MCF 10A (cell line): ENCODE data around the gene IKZF3. TPM values are rescaled to one million over a fixed set of nuclear protein-coding genes. Genes with fewer than 3 reads are reported as not detected.

Source experiments
- BruUV-seq: library from RNA; stranded (reverse); fragments of 400-500 nt; replicated peaks from 2 replicates; lab custom pipeline; 2021; lab: Mats Ljungman, UMichigan
- CTCF ChIA-PET: fragments of 300-600 bp; sonication (Branson Sonifier 250); formaldehyde crosslinking; extraction: SDS; loops from one replicate; lab custom pipeline; 2021; ENCODE audit warnings: antibody characterized with exemption, inconsistent platforms; lab: Yijun Ruan, JAX
- POLR2A ChIA-PET: fragments of 300-600, 350-650 bp; sonication (Branson Sonifier 250); formaldehyde crosslinking; extraction: SDS; loops from one replicate; lab custom pipeline; 2020; ENCODE audit warnings: antibody characterized with exemption, inconsistent platforms; lab: Yijun Ruan, JAX
- DNase-seq: peaks from one replicate; pipeline ENCODE4 v3.0.0-alpha.2; 2018; ENCODE audit not compliant: unreplicated experiment
- H3K27ac Mint-ChIP-seq: one replicate; pipeline ENCODE4 v1.8.0; 2022; ENCODE audit warnings: mild to moderate bottlenecking, low read depth, mixed read lengths; ENCODE audit not compliant: unreplicated experiment
- H3K27me3 Mint-ChIP-seq: one replicate; pipeline ENCODE4 v1.8.0; 2022; ENCODE audit warnings: mixed read lengths; ENCODE audit not compliant: insufficient read depth, unreplicated experiment
- H3K36me3 Mint-ChIP-seq: one replicate; pipeline ENCODE4 v1.8.0; 2022; ENCODE audit warnings: mild to moderate bottlenecking, moderate library complexity, mixed read lengths; ENCODE audit not compliant: insufficient read depth, unreplicated experiment
- H3K4me1 Mint-ChIP-seq: one replicate; pipeline ENCODE4 v1.8.0; 2022; ENCODE audit warnings: mixed read lengths; ENCODE audit not compliant: insufficient read depth, unreplicated experiment
- H3K4me3 Mint-ChIP-seq: one replicate; pipeline ENCODE4 v1.8.0; 2022; ENCODE audit warnings: mild to moderate bottlenecking, moderate library complexity, mixed read lengths; ENCODE audit not compliant: unreplicated experiment
- H3K9me3 Mint-ChIP-seq: one replicate; pipeline ENCODE4 v1.8.0; 2022; ENCODE audit warnings: mixed read lengths; ENCODE audit not compliant: unreplicated experiment
- intact Hi-C: fragments of 100-400 bp; cut with micrococcal nuclease; formaldehyde crosslinking; loops from 2 replicates; pipeline ENCODE4 v1.14.1; 2022
- total RNA-seq: library from RNA; stranded (reverse); gene quantifications from 2 replicates; pipeline ENCODE4 v1.2.3, GENCODE V29; 2022
- TF ChIP-seq, protein P1 (sequence below): fragments of 200-600 bp; IDR thresholded peaks from one replicate; pipeline ENCODE4 v1.8.0; 2022; ENCODE audit warnings: antibody characterized with exemption, mild to moderate bottlenecking; ENCODE audit not compliant: unreplicated experiment

Gene IKZF3
- total RNA-seq, 1 experiment from 2014 or later = not detected

DNA sequence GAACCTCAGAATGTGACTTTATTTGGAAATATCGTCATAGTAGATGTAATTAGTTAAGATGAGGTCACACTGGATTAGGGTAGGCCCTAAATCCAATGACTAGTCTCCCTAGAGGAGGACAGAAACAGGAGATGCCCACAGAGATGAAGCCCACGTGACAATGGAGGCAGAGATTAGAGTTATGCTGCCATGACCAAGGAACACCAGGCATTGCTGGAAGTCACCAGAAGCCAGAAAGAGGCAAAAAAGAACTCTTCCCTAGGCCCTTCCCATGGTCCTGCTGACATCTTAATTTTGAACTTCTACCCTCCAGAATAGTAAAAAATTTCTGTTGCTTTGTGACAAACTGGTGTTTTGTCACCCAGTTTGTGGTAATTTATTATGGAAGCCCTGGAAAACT lies 49.6 kb downstream of the IKZF3 start:
- POLR2A ChIA-PET = no interaction called here
- Mint-ChIP-seq H3K27ac (no peak overlapping the region), H3K9me3 (no peaks in the 10 kb centered on the region), H3K36me3 (no peaks in the 10 kb centered on the region), H3K4me3 (no peak overlapping the region), H3K27me3 (peaks cover 61% of the 10 kb centered on the region), H3K4me1 (no peaks in the 10 kb centered on the region)
- TF ChIP-seq, protein P1, sequence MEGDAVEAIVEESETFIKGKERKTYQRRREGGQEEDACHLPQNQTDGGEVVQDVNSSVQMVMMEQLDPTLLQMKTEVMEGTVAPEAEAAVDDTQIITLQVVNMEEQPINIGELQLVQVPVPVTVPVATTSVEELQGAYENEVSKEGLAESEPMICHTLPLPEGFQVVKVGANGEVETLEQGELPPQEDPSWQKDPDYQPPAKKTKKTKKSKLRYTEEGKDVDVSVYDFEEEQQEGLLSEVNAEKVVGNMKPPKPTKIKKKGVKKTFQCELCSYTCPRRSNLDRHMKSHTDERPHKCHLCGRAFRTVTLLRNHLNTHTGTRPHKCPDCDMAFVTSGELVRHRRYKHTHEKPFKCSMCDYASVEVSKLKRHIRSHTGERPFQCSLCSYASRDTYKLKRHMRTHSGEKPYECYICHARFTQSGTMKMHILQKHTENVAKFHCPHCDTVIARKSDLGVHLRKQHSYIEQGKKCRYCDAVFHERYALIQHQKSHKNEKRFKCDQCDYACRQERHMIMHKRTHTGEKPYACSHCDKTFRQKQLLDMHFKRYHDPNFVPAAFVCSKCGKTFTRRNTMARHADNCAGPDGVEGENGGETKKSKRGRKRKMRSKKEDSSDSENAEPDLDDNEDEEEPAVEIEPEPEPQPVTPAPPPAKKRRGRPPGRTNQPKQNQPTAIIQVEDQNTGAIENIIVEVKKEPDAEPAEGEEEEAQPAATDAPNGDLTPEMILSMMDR = no peak
- CTCF ChIA-PET = no interaction called here
- intact Hi-C loops = no loop called here
- DNase-seq = no peak
- no TSS peak for BruUV-seq

DNA sequence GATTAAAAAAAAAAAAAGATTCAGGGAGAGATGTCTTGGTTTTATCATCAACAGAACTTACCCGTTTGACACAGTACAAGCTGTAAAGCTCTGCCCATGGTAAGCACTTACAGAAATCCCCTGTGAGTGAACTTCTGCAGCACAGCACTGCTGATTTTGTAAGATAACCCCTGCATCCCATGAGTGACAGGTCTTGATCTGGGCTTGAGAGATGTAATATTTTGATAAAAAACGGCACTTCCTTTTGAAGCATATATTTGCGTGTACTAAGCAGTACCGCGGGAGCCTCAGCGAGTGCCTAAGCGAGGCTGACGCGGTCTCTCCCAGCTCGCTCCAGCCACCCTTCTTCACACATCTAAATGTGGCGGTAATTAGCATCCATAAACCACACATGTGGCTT lies 50.5 kb downstream of the IKZF3 start:
- intact Hi-C loops = no loop called here
- no TSS peak for BruUV-seq
- peaks cover 69% of the 10 kb centered on the region for H3K27me3 Mint-ChIP-seq
- no peak overlapping the region for H3K4me3 Mint-ChIP-seq
- no peak overlapping the region for H3K27ac Mint-ChIP-seq
- ChIA-PET CTCF (no interaction called here), POLR2A (interaction anchor here (0.6 to 0.8 kb wide), 2 partner anchors 15 to 16 kb away, joined by 3 to 4 read pairs; no protein-coding TSS in a partner anchor)
- no peaks in the 10 kb centered on the region for H3K36me3 Mint-ChIP-seq
- no peaks in the 10 kb centered on the region for H3K9me3 Mint-ChIP-seq
- TF ChIP-seq, protein P1 = no peak
- DNase-seq = no peak
- no peaks in the 10 kb centered on the region for H3K4me1 Mint-ChIP-seq

GRCh38 chr17:39812466-39812865 lies 51.6 kb downstream of the IKZF3 start:
- ChIA-PET CTCF (interaction anchor here (0.6 kb wide), 1 partner anchor 1461 kb away, joined by 3 read pairs; the partner anchor contains the start of gene SOCS7), POLR2A (no interaction called here)
- Mint-ChIP-seq H3K4me1 (no peaks in the 10 kb centered on the region), H3K4me3 (no peak overlapping the region), H3K9me3 (no peaks in the 10 kb centered on the region), H3K27me3 (peaks cover 80% of the 10 kb centered on the region), H3K36me3 (no peaks in the 10 kb centered on the region), H3K27ac (no peak overlapping the region)
- intact Hi-C loops = no loop called here
- no TSS peak for BruUV-seq
- TF ChIP-seq, protein P1 = no peak
- DNase-seq = no peak

- no peak overlapping the region for H3K27ac Mint-ChIP-seq
- no peak for DNase-seq
- no peak overlapping the region for H3K4me3 Mint-ChIP-seq
- H3K9me3 Mint-ChIP-seq = no peaks in the 10 kb centered on the region
- no TSS peak for BruUV-seq
- ChIA-PET CTCF (no interaction called here), POLR2A (no interaction called here)
- intact Hi-C loops = no loop called here
- no peaks in the 10 kb centered on the region for H3K36me3 Mint-ChIP-seq
- TF ChIP-seq, protein P1 = no peak
- no peaks in the 10 kb centered on the region for H3K4me1 Mint-ChIP-seq
- peaks cover 94% of the 10 kb centered on the region for H3K27me3 Mint-ChIP-seq
These were observed 53.0 kb downstream of the IKZF3 start for GRCh38 chr17:39810939-39811728.
